Endodermal cell (in vitro differentiated cells): ENCODE data around the gene PRPF6. TPM values are rescaled to one million over a fixed set of nuclear protein-coding genes. Genes with fewer than 3 reads are reported as not detected.
A peak's percentile ranks its signal among the peaks of the same experiment; 100 is the strongest.

Experiments
- DNase-seq: peaks from one replicate; pipeline ENCODE4 v3.0.0-alpha.2; 2017
- H3K27ac ChIP-seq: 2 replicates; pipeline ENCODE4 v1.5.1; 2013; ENCODE audit warnings: mild to moderate bottlenecking, low read depth, low read length, moderate library complexity
- H3K27me3 ChIP-seq: 2 replicates; pipeline ENCODE4 v1.6.1; 2013; ENCODE audit warnings: mild to moderate bottlenecking, low read length, moderate library complexity; ENCODE audit not compliant: insufficient read depth, control insufficient read depth, poor library complexity, severe bottlenecking
- H3K36me3 ChIP-seq: 2 replicates; pipeline ENCODE4 v1.7.0; 2013; ENCODE audit warnings: mild to moderate bottlenecking, low read length, moderate library complexity; ENCODE audit not compliant: control insufficient read depth, insufficient read depth
- H3K4me1 ChIP-seq: one replicate; pipeline ENCODE4 v1.7.0; 2013; ENCODE audit warnings: low read length; ENCODE audit not compliant: control insufficient read depth, insufficient read depth
- H3K4me3 ChIP-seq: 2 replicates; pipeline ENCODE4 v1.5.1; 2013; ENCODE audit warnings: mild to moderate bottlenecking, low read length, moderate library complexity
- H3K9ac ChIP-seq: 2 replicates; pipeline ENCODE4 v1.6.1; 2013; ENCODE audit warnings: mild to moderate bottlenecking, low read length, moderate library complexity; ENCODE audit not compliant: poor library complexity, severe bottlenecking; ENCODE audit errors: extremely low read depth
- H3K9me3 ChIP-seq: 2 replicates; pipeline ENCODE4 v1.6.1; 2013; ENCODE audit warnings: mild to moderate bottlenecking, low read length, moderate library complexity; ENCODE audit not compliant: control insufficient read depth
- H3K27ac Mint-ChIP-seq: 2 replicates; pipeline ENCODE4 v1.8.0; 2020; ENCODE audit warnings: mixed read lengths
- H3K27me3 Mint-ChIP-seq: 2 replicates; pipeline ENCODE4 v1.8.0; 2021; ENCODE audit warnings: mild to moderate bottlenecking, mixed read lengths; ENCODE audit not compliant: insufficient read depth
- H3K36me3 Mint-ChIP-seq: 2 replicates; pipeline ENCODE4 v1.8.0; 2020; ENCODE audit warnings: low read depth, mixed read lengths
- H3K4me1 Mint-ChIP-seq: 2 replicates; pipeline ENCODE4 v1.8.0; 2020; ENCODE audit warnings: mixed read lengths
- H3K4me3 Mint-ChIP-seq: 2 replicates; pipeline ENCODE4 v1.8.0; 2020; ENCODE audit warnings: mild to moderate bottlenecking, moderate library complexity, mixed read lengths
- H3K9me3 Mint-ChIP-seq: 2 replicates; pipeline ENCODE4 v1.8.0; 2020; ENCODE audit warnings: mild to moderate bottlenecking, mixed read lengths
- WGBS, 2 experiments: methylation state at CpG; one replicate each; pipeline versions ENCODE4 v1.1.5 to v1.1.7; 2013; ENCODE audit warnings: missing lambda C conversion rate in 2 of 2, mixed read lengths in 1 of 2; ENCODE audit not compliant: insufficient coverage in 1 of 2, insufficient read length in 1 of 2; 5-methylcytosine and 5-hydroxymethylcytosine counted together
- total RNA-seq, 2 donors: library from RNA; stranded (reverse); fragmentation: NEBNext Ultra II Directional in 1 of 2; extraction: Animal tissue kit (Norgen Biotek cat#: 25700) in 1 of 2; gene quantifications; 2 replicates in 1 of 2; 3 replicates in 1 of 2; pipeline ENCODE4 v1.2.1, GENCODE V29; 2021
- TF ChIP-seq, protein P1 (sequence below): fragments of 200-600 bp; sonication (generic); conservative IDR thresholded peaks from 2 replicates; pipeline ENCODE4 v1.5.0; 2021; ENCODE audit warnings: antibody characterized with exemption, mild to moderate bottlenecking

PRPF6 gene
- total RNA-seq, 2 donors from 2014 or later, result 73.3 to 73.9 TPM

DNA sequence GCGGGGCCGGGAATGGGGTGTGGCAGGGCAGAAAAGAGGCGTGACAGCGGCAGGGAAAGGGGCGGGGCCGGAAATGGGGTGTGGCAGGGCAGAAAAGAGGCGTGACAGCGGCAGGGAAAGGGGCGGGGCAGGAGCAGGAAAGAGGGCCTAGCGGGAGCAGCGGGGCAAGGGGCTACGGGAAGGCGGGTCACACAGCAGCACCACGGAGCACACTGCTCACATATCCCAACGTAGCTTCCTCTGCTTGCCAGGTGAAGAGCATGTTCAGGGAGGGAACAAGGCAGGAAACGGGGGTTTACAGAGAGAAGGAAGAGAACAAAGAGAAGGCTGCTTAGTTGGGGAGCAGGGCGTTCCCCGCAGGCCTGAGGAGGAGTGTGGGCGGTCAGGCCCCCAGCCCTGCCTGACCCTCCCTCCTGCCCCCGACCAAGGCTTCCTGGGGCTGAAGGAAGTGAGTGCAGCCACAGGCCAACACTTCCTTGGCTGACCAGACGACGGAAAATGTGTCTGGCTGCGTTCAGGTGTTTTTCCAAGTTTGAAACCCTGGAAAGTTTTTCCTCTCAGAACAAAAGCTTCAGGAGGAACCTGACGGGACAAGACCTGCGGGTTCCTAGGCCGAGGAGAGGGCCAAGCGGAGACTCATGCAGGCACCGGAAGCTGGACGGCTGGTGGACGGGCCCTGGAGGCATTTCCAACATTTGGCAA, 38.5 kb upstream of the PRPF6 start:
- H3K4me1 Mint-ChIP-seq, result no peaks in the 10 kb centered on the region
- no peak overlapping the region for H3K4me3 Mint-ChIP-seq

DNA sequence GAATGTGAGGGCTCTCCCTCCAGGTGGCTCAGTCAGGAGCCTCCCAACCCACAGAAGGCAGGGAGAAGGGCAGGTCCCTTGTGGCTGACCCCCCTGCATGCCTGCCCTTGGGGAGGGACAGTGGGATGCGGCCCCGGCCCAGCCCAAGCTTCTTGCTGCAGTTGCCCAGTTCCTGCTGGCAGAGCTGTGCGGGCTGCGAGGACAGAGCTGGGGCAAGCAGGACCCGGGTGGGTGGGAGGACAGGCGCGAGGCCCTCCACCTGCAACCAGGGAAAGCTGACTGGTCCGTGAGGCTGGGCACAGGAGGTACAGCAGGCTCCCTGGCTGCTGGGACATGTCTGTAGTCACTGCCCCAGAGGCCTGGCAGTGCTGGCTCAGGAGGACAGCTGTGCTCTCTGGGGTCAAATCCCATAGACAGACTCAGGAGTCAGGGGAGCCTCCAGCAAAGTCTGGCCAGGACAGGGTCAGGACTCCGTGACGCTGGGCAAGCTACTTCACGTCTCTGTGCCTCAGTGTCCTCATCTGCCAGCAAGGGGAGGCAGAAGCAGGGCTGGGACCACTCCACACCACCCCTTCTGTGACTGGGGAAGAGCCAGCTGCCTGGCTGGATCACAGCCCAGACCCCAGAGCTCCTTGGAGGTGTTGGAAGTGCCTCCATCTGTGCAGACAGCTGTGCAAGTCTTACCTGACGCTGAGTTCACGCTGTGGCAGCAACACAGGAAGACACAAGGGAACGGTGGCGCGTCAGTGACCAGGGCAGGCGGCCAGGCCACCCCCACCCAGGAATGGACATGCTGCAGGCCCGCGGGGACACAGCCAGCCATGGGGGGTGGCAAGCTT, 37.7 kb upstream of the PRPF6 start:
- H3K4me3 Mint-ChIP-seq, result no peak overlapping the region
- Histone ChIP-seq H3K9ac (no peak overlapping the region), H3K9me3 (no peaks in the 10 kb centered on the region), H3K27me3 (no peaks in the 10 kb centered on the region), H3K4me3 (no peak overlapping the region), H3K4me1 (no peaks in the 10 kb centered on the region), H3K27ac (peak overlapping the region; percentile 57), H3K36me3 (peaks cover 20% of the 10 kb centered on the region)
- H3K36me3 Mint-ChIP-seq, result peaks cover 17% of the 10 kb centered on the region
- no peaks in the 10 kb centered on the region for H3K27me3 Mint-ChIP-seq
- peaks cover 1% of the 10 kb centered on the region for H3K9me3 Mint-ChIP-seq
- no peaks in the 10 kb centered on the region for H3K4me1 Mint-ChIP-seq
- WGBS, 2 experiments, result 96 to 98% methylated on average over 15 to 19 of the region's 19 CpGs
- TF ChIP-seq, protein P1, sequence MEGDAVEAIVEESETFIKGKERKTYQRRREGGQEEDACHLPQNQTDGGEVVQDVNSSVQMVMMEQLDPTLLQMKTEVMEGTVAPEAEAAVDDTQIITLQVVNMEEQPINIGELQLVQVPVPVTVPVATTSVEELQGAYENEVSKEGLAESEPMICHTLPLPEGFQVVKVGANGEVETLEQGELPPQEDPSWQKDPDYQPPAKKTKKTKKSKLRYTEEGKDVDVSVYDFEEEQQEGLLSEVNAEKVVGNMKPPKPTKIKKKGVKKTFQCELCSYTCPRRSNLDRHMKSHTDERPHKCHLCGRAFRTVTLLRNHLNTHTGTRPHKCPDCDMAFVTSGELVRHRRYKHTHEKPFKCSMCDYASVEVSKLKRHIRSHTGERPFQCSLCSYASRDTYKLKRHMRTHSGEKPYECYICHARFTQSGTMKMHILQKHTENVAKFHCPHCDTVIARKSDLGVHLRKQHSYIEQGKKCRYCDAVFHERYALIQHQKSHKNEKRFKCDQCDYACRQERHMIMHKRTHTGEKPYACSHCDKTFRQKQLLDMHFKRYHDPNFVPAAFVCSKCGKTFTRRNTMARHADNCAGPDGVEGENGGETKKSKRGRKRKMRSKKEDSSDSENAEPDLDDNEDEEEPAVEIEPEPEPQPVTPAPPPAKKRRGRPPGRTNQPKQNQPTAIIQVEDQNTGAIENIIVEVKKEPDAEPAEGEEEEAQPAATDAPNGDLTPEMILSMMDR, result no peak
- DNase-seq, result no peak
- no peak overlapping the region for H3K27ac Mint-ChIP-seq

More for the DNA sequence above, 38.5 kb upstream of the PRPF6 start:
- Mint-ChIP-seq H3K36me3 (peaks cover 17% of the 10 kb centered on the region), H3K27me3 (no peaks in the 10 kb centered on the region), H3K27ac (no peak overlapping the region), H3K9me3 (no peaks in the 10 kb centered on the region)
- Histone ChIP-seq H3K27me3 (no peaks in the 10 kb centered on the region), H3K4me1 (no peaks in the 10 kb centered on the region), H3K9me3 (no peaks in the 10 kb centered on the region), H3K36me3 (peaks cover 27% of the 10 kb centered on the region), H3K9ac (no peak overlapping the region), H3K27ac (peak overlapping the region; percentile 57), H3K4me3 (no peak overlapping the region)
- WGBS, 2 experiments, result 84 to 86% methylated on average over 16 to 29 of the region's 30 CpGs
- TF ChIP-seq, protein P1, result no peak
- DNase-seq, result peak; percentile 91

DNA sequence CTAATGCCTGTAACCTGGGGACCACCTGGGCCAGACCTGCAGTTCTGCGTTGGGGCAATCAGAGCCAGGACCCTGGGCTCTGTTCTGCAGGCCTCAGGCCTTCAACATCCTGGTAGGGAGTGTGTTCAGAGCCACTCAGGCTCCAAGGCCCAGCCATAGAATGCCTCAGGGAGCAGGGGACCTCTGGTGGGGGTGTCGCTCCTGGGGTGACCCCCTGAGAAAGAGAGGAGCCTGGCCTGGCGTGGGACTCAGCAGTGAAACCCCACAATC, 37.2 kb upstream of the PRPF6 start:
- no peaks in the 10 kb centered on the region for H3K4me1 ChIP-seq
- no peak overlapping the region for H3K27ac Mint-ChIP-seq
- peaks cover 18% of the 10 kb centered on the region for H3K36me3 ChIP-seq
- peaks cover 3% of the 10 kb centered on the region for H3K9me3 Mint-ChIP-seq
- no peak overlapping the region for H3K27ac ChIP-seq
- H3K27me3 ChIP-seq, result no peaks in the 10 kb centered on the region
- TF ChIP-seq, protein P1, result no peak
- H3K4me1 Mint-ChIP-seq, result peaks cover 2% of the 10 kb centered on the region
- H3K36me3 Mint-ChIP-seq, result peaks cover 19% of the 10 kb centered on the region
- H3K9ac ChIP-seq, result no peak overlapping the region
- no peak overlapping the region for H3K4me3 Mint-ChIP-seq
- DNase-seq, result no peak
- WGBS, 2 experiments, result 96% methylated on average over 3 of the region's 3 CpGs
- H3K27me3 Mint-ChIP-seq, result no peaks in the 10 kb centered on the region
- H3K9me3 ChIP-seq, result no peaks in the 10 kb centered on the region
- no peak overlapping the region for H3K4me3 ChIP-seq
